Measurements from ENCODE around the gene ZNF799. TPM values are rescaled to one million over a fixed set of nuclear protein-coding genes. Genes with fewer than 3 reads are reported as not detected.
"Not testable (repeated sequence)": the region's sequence is repeated elsewhere in the genome, so short reads cannot be mapped to it uniquely, and the experiment has no call there.

The ZNF799 gene
- total and polyA plus RNA-seq, 2 of the 13 experiments (the other 11 are each of a cell fraction or from before 2014, with no cell fraction given), result 7.7 to 17.9 TPM

- CTCF ChIA-PET (ENCODE audit: low intra/inter-chr PET ratio, low total read pairs); H3K4me2 ChIP-seq (ENCODE audit: low read depth, low read length); H3K27ac ChIP-seq (ENCODE audit: extremely low read length, insufficient read depth, low read length); in situ Hi-C loops (cut with HindIII; ENCODE audit: extremely low pct_ligation_motif_present, low pct_unique_long_range_greater_than_20kb); H4K20me1 ChIP-seq (ENCODE audit: insufficient read depth, low read length); FAIRE-seq; H3K27me3 ChIP-seq (ENCODE audit: control insufficient read depth in 1 of 2, insufficient read depth in 2 of 2, low read length in 2 of 2); BruUV-seq (replicated peaks); H2AFZ ChIP-seq (ENCODE audit: low read length); POLR2A ChIA-PET; H3K79me2 ChIP-seq (ENCODE audit: insufficient read depth, low read length); H3K9ac ChIP-seq (ENCODE audit: insufficient read depth, low read depth, low read length); intact Hi-C loops (cut with micrococcal nuclease; ENCODE audit: unreplicated experiment); H3K4me3 ChIP-seq (replicated peaks in 1 of 3; ENCODE audit: insufficient read depth in 1 of 3, low read depth in 2 of 3, low read length in 3 of 3); H3K9me3 ChIP-seq (ENCODE audit: low read length); DNase-seq (ENCODE audit: low spot score); ATAC-seq: not testable (repeated sequence)
- 100% methylated on average over 2 of the region's 2 CpGs for WGBS (ENCODE audit: low lambda C conversion rate)
- TF ChIP-seq PCBP2 (optimal IDR thresholded peaks at IDR 0.05; ENCODE audit: low read depth, low read length, poor library complexity, severe bottlenecking) (peak; percentile 77), HNRNPK (IDR thresholded peaks at IDR 0.05; ENCODE audit: low read depth, low read length, poor library complexity, severe bottlenecking) (peak; percentile 96)
- Histone ChIP-seq H3K4me1 (ENCODE audit: insufficient read depth, low read length) (peaks cover 11% of the 10 kb centered on the region; the same call in 1 of the 2 replicates), H3K36me3 (replicated peaks in 1 of 2; ENCODE audit: control insufficient read depth in 1 of 2, insufficient read depth in 2 of 2, low read length in 2 of 2) (peaks cover 8 to 17% of the 10 kb centered on the region in 2 experiments; a peak in 3 of 5 replicates)
These were observed 14.7 kb downstream of the ZNF799 start for GRCh38 chr19:12386365-12386764.

- Histone ChIP-seq H3K36me3 (replicated peaks in 1 of 2; ENCODE audit: control insufficient read depth in 1 of 2, insufficient read depth in 2 of 2, low read length in 2 of 2) (peaks cover 0 to 4% of the 10 kb centered on the region in 2 experiments; a peak in 1 of 5 replicates), H4K20me1 (ENCODE audit: insufficient read depth, low read length) (no peaks in the 10 kb centered on the region), H3K27ac (ENCODE audit: extremely low read length, insufficient read depth, low read length) (no peak overlapping the region), H3K4me1 (ENCODE audit: insufficient read depth, low read length) (peaks cover 18% of the 10 kb centered on the region), H3K9ac (ENCODE audit: insufficient read depth, low read depth, low read length) (no peak overlapping the region), H2AFZ (ENCODE audit: low read length) (no peak overlapping the region), H3K79me2 (ENCODE audit: insufficient read depth, low read length) (no peaks in the 10 kb centered on the region), H3K4me2 (ENCODE audit: low read depth, low read length) (no peak overlapping the region), H3K27me3 (ENCODE audit: control insufficient read depth in 1 of 2, insufficient read depth in 2 of 2, low read length in 2 of 2) (no peaks in the 10 kb centered on the region), H3K4me3 (replicated peaks in 1 of 3; ENCODE audit: insufficient read depth in 1 of 3, low read depth in 2 of 3, low read length in 3 of 3) (no peak overlapping the region), H3K9me3 (ENCODE audit: low read length) (0 out of 2 replicates have a peak, but pooled peaks cover 6% of the 10 kb centered on the region)
- ATAC-seq, result no peak
- ChIA-PET POLR2A (no interaction called here), CTCF (ENCODE audit: low intra/inter-chr PET ratio, low total read pairs) (no interaction called here)
- no peak for FAIRE-seq
- intact Hi-C loops (cut with micrococcal nuclease; ENCODE audit: unreplicated experiment) (no loop called here), in situ Hi-C loops (cut with HindIII; ENCODE audit: extremely low pct_ligation_motif_present, low pct_unique_long_range_greater_than_20kb) (no loop called here)
- no TSS peak for BruUV-seq (replicated peaks)
- WGBS (ENCODE audit: low lambda C conversion rate), result 68% methylated on average over 2 of the region's 2 CpGs
- no peak for DNase-seq (ENCODE audit: low spot score)
- no peak for TF ChIP-seq ZNF224 (CRISPR knock-in tag; IDR thresholded peaks at IDR 0.05)
- TF ChIP-seq RFXAP (CRISPR knock-in tag; IDR thresholded peaks at IDR 0.05; ENCODE audit: borderline replicate concordance), result no peak
- TF ChIP-seq ZSCAN25 (CRISPR knock-in tag; IDR thresholded peaks at IDR 0.05), result no peak
- no peak for TF ChIP-seq MED8 (CRISPR knock-in tag; IDR thresholded peaks at IDR 0.05; ENCODE audit: insufficient replicate concordance)
- no peak for TF ChIP-seq CENPT (CRISPR knock-in tag; IDR thresholded peaks at IDR 0.05; ENCODE audit: low read depth)
- no peak for TF ChIP-seq ZNF713 (CRISPR knock-in tag; IDR thresholded peaks at IDR 0.05)
- TF ChIP-seq GABPB1 (CRISPR knock-in tag; IDR thresholded peaks at IDR 0.05), result no peak
- no peak for TF ChIP-seq ZNF432 (CRISPR knock-in tag; IDR thresholded peaks at IDR 0.05; ENCODE audit: borderline replicate concordance)
- TF ChIP-seq ZNF83 (CRISPR knock-in tag; IDR thresholded peaks at IDR 0.05; ENCODE audit: borderline replicate concordance), result no peak
- no peak for TF ChIP-seq PHF8 (CRISPR knock-in tag; IDR thresholded peaks at IDR 0.05)
- no peak for TF ChIP-seq ZNF558 (CRISPR knock-in tag; IDR thresholded peaks at IDR 0.05; ENCODE audit: borderline replicate concordance)
- no peak for TF ChIP-seq MZF1 (CRISPR knock-in tag; IDR thresholded peaks at IDR 0.05; ENCODE audit: borderline replicate concordance)
- TF ChIP-seq TMF1 (CRISPR knock-in tag; IDR thresholded peaks at IDR 0.05; ENCODE audit: low read depth), result no peak
- no peak for TF ChIP-seq SIN3A (IDR thresholded peaks at IDR 0.05; ENCODE audit: borderline replicate concordance, low read depth, low read length)
- no peak for TF ChIP-seq PHF21A (CRISPR knock-in tag; IDR thresholded peaks at IDR 0.05)
- TF ChIP-seq MLX (CRISPR knock-in tag; IDR thresholded peaks at IDR 0.05), result no peak
These were observed 20.7 kb downstream of the ZNF799 start for GRCh38 chr19:12380444-12380737.
